GM21723 (cell line): Measurements from ENCODE around the gene TECPR1.

Source experiments
- ATAC-seq: cut with Tn5 transposase; IDR thresholded peaks from one replicate; pipeline ENCODE4 v1.9.1; 2021; ENCODE audit warnings: mild to moderate bottlenecking, moderate library complexity; ENCODE audit not compliant: unreplicated experiment

Gene TECPR1

GRCh38 chr7:98283887-98284222, 31.8 kb upstream of the TECPR1 start:
- no peak for ATAC-seq

GRCh38 chr7:98283127-98283886, 31.3 kb upstream of the TECPR1 start:
- no peak for ATAC-seq

- ATAC-seq, result no peak
Measured at GRCh38 chr7:98282703-98283102, 30.7 kb upstream of the TECPR1 start.

GRCh38 chr7:98281757-98282606, 29.9 kb upstream of the TECPR1 start:
- peak; percentile 32 for ATAC-seq

GRCh38 chr7:98280791-98281756, 29.0 kb upstream of the TECPR1 start, which contains the start of gene BRI3:
BRI3 (plus strand) TSS chr7:98281686; CDS start chr7:98281796, 110 bp downstream.
- ATAC-seq, result peak; percentile 86

- ATAC-seq, result no peak
Measured at GRCh38 chr7:98280296-98280695, 28.3 kb upstream of the TECPR1 start.

GRCh38 chr7:98278936-98279335, 26.9 kb upstream of the TECPR1 start:
- no peak for ATAC-seq

- no peak for ATAC-seq
Measured at GRCh38 chr7:98278408-98278807, 26.4 kb upstream of the TECPR1 start.

GRCh38 chr7:98276241-98276761, 24.3 kb upstream of the TECPR1 start:
- no peak for ATAC-seq

- ATAC-seq, result no peak
Measured at GRCh38 chr7:98267303-98267702, 15.3 kb upstream of the TECPR1 start.

GRCh38 chr7:98266840-98267239, 14.8 kb upstream of the TECPR1 start:
- no peak for ATAC-seq

- ATAC-seq, result no peak
Measured at GRCh38 chr7:98265841-98266271, 13.8 kb upstream of the TECPR1 start.

- no peak for ATAC-seq
Measured at GRCh38 chr7:98257701-98258100, 5.7 kb upstream of the TECPR1 start.

- ATAC-seq, result no peak
Measured at GRCh38 chr7:98256431-98256830, 4.4 kb upstream of the TECPR1 start.

GRCh38 chr7:98254951-98255610, 3.0 kb upstream of the TECPR1 start:
- ATAC-seq, result no peak

- ATAC-seq, result no peak
Measured at GRCh38 chr7:98254516-98254915, 2.5 kb upstream of the TECPR1 start.

- ATAC-seq, result no peak
Measured at GRCh38 chr7:98252425-98253054, 508 bp upstream of the TECPR1 start.

GRCh38 chr7:98251231-98251600, 816 bp downstream of the TECPR1 start:
- ATAC-seq, result peak; percentile 26

GRCh38 chr7:98250789-98251188, 1.2 kb downstream of the TECPR1 start:
- ATAC-seq, result peak; percentile 26

- ATAC-seq, result no peak
Measured at GRCh38 chr7:98249106-98249505, 2.9 kb downstream of the TECPR1 start.
